Prostate gland (tissue), 2 donors: ENCODE data around the gene BMP7. TPM values are rescaled to one million over a fixed set of nuclear protein-coding genes. Genes with fewer than 3 reads are reported as not detected.

Experiments used
- DNase-seq: peaks from one replicate; pipeline ENCODE4 v3.0.0-alpha.2; 2019; ENCODE audit warnings: low spot score
- H3K27ac ChIP-seq, 2 donors: fragments of 200-600 bp; sonication (generic); 2 replicates each; pipeline ENCODE4 v1.5.1; 2017 to 2019
- H3K27me3 ChIP-seq: fragments of 200-600 bp; sonication (generic); replicated peaks from 2 replicates; pipeline ENCODE4 v1.5.1; 2019; ENCODE audit not compliant: insufficient read depth
- H3K36me3 ChIP-seq, 2 donors: fragments of 200-600 bp; sonication (generic); 1 replicate in 1 of 2; 2 replicates in 1 of 2; pipeline versions ENCODE4 v1.5.1 to v1.8.1; 2017 to 2019
- H3K4me1 ChIP-seq: fragments of 200-600 bp; sonication (generic); replicated peaks from 2 replicates; pipeline ENCODE4 v1.5.1; 2019
- H3K4me3 ChIP-seq, 2 donors: fragments of 200-600 bp; sonication (generic); 2 replicates each; pipeline ENCODE4 v1.5.1; 2017 to 2019
- H3K9me3 ChIP-seq: fragments of 200-600 bp; sonication (generic); 2 replicates; pipeline ENCODE4 v1.5.1; 2017
- CTCF ChIP-seq, 4 experiments: fragments of 200-600 bp in 2 of 4; fragments of 450-650 bp in 2 of 4; sonication (generic) in 2 of 4; IDR thresholded peaks; 1 replicate in 3 of 4; 2 replicates in 1 of 4; pipeline ENCODE4 v1.5.1; 2016 to 2019; ENCODE audit warnings: antibody characterized with exemption in 4 of 4, mild to moderate bottlenecking in 2 of 4, moderate library complexity in 2 of 4
- POLR2A ChIP-seq: fragments of 450-650 bp; IDR thresholded peaks from one replicate; pipeline ENCODE4 v1.6.1; 2016; ENCODE audit warnings: antibody characterized with exemption, mild to moderate bottlenecking
- POLR2AphosphoS5 ChIP-seq: sonication (generic); formaldehyde crosslinking; IDR thresholded peaks from one replicate; pipeline ENCODE4 v1.6.1; 2017; ENCODE audit warnings: antibody characterized with exemption
- WGBS: methylation state at CpG from one replicate; pipeline ENCODE4 v1.1.5; 2018; 5-methylcytosine and 5-hydroxymethylcytosine counted together
- intact Hi-C: fragments of 100-400 bp; cut with DNase I; formaldehyde crosslinking; loops from one replicate; pipeline ENCODE4 v1.14.2; 2022
- total RNA-seq, 2 donors: library from RNA; depleted of rRNA; stranded (reverse); fragments of >200 nt; gene quantifications; one replicate each; pipeline ENCODE4 v1.1.0, GENCODE V29; 2016

The BMP7 gene
- total RNA-seq, 2 donors from 2014 or later = 10.5 to 16.8 TPM

- no peaks in the 10 kb centered on the region for H3K27me3 ChIP-seq
- H3K27ac ChIP-seq = no peak overlapping the region
- no peak for TF ChIP-seq POLR2A
- intact Hi-C loops = no loop called here
- no peak overlapping the region for H3K4me3 ChIP-seq
- DNase-seq = no peak
- H3K9me3 ChIP-seq = no peaks in the 10 kb centered on the region
- WGBS = 84% methylated on average over 18 of the region's 18 CpGs
- H3K4me1 ChIP-seq = no peaks in the 10 kb centered on the region
- H3K36me3 ChIP-seq = no peaks in the 10 kb centered on the region
Measured at GRCh38 chr20:57166568-57167291, 99.7 kb downstream of the BMP7 start.

GRCh38 chr20:57165427-57166004, 100.9 kb downstream of the BMP7 start:
- H3K36me3 ChIP-seq = no peaks in the 10 kb centered on the region
- H3K9me3 ChIP-seq = no peaks in the 10 kb centered on the region
- no peak overlapping the region for H3K27ac ChIP-seq
- intact Hi-C loops = no loop called here
- H3K4me3 ChIP-seq = no peak overlapping the region
- TF ChIP-seq POLR2A (no peak), POLR2AphosphoS5 (no peak), CTCF (IDR thresholded peaks at IDR 0.05) (no peak)
- H3K27me3 ChIP-seq = no peaks in the 10 kb centered on the region
- DNase-seq = no peak
- H3K4me1 ChIP-seq = no peaks in the 10 kb centered on the region
- WGBS = 93% methylated on average over 13 of the region's 13 CpGs

- Histone ChIP-seq H3K27ac (no peak overlapping the region), H3K36me3 (no peaks in the 10 kb centered on the region), H3K4me3 (no peak overlapping the region), H3K27me3 (no peaks in the 10 kb centered on the region), H3K9me3 (no peaks in the 10 kb centered on the region), H3K4me1 (no peaks in the 10 kb centered on the region)
- DNase-seq = no peak
- intact Hi-C loops = no loop called here
- no peak for TF ChIP-seq CTCF (IDR thresholded peaks at IDR 0.05)
- TF ChIP-seq POLR2A = no peak
- TF ChIP-seq POLR2AphosphoS5 = no peak
- 91% methylated on average over 7 of the region's 7 CpGs for WGBS
Measured at GRCh38 chr20:57164872-57165271, 101.6 kb downstream of the BMP7 start.

- H3K27me3 ChIP-seq = no peaks in the 10 kb centered on the region
- H3K4me1 ChIP-seq = no peaks in the 10 kb centered on the region
- TF ChIP-seq POLR2AphosphoS5 (no peak), CTCF (IDR thresholded peaks at IDR 0.05) (no peak)
- H3K9me3 ChIP-seq = no peaks in the 10 kb centered on the region
- DNase-seq = no peak
- H3K36me3 ChIP-seq = no peaks in the 10 kb centered on the region
- intact Hi-C loops = no loop called here
- 83% methylated on average over 2 of the region's 2 CpGs for whole genome bisulfite sequencing
- H3K27ac ChIP-seq = no peak overlapping the region
- no peak overlapping the region for H3K4me3 ChIP-seq
Measured at GRCh38 chr20:57163041-57163440, 103.4 kb downstream of the BMP7 start.

GRCh38 chr20:57162362-57162652, 104.1 kb downstream of the BMP7 start:
- DNase-seq = no peak

More at GRCh38 chr20:57162362-57162652, 104.1 kb downstream of the BMP7 start:
- H3K4me3 ChIP-seq = no peak overlapping the region
- intact Hi-C loops = no loop called here
- H3K9me3 ChIP-seq = no peaks in the 10 kb centered on the region
- H3K27me3 ChIP-seq = no peaks in the 10 kb centered on the region
- no peaks in the 10 kb centered on the region for H3K36me3 ChIP-seq
- 67% methylated on average over 5 of the region's 5 CpGs for WGBS
- no peak for TF ChIP-seq POLR2AphosphoS5
- TF ChIP-seq CTCF (IDR thresholded peaks at IDR 0.05) = no peak
- TF ChIP-seq POLR2A = no peak
- H3K4me1 ChIP-seq = no peaks in the 10 kb centered on the region
- no peak overlapping the region for H3K27ac ChIP-seq
